ENCODE data around the gene USP4.

The USP4 gene

GRCh38 chr3:49371946-49372345, 32.1 kb upstream of the USP4 start:
- Histone ChIP-seq H4K20me1 (ENCODE audit: insufficient read depth, low read length) (peaks cover 10% of the 10 kb centered on the region), H3K36me3 (replicated peaks; ENCODE audit: insufficient read depth, low read length) (peaks cover 22% of the 10 kb centered on the region), H3K79me2 (ENCODE audit: low read length) (peaks cover 93% of the 10 kb centered on the region), H3K27ac (ENCODE audit: low read length) (no peak overlapping the region), H3K4me2 (ENCODE audit: low read depth, low read length) (no peak overlapping the region), H3K4me1 (ENCODE audit: low read length) (no peaks in the 10 kb centered on the region), H3F3A (ENCODE audit: insufficient read depth, low read length) (no peaks in the 10 kb centered on the region), H2AFZ (ENCODE audit: low read length) (no peak overlapping the region), H3K4me3 (ENCODE audit: low read length) (no peak overlapping the region), H3K9ac (ENCODE audit: low read length) (no peak overlapping the region), H3K27me3 (replicated peaks; ENCODE audit: insufficient read depth, low read length) (no peaks in the 10 kb centered on the region), H3K9me3 (replicated peaks; ENCODE audit: insufficient read depth, low read length) (no peaks in the 10 kb centered on the region), H3K9me2 (replicated peaks; ENCODE audit: insufficient read depth, low read length) (no peaks in the 10 kb centered on the region)
- no peak for TF ChIP-seq CTCF (IDR thresholded peaks at IDR 0.05; ENCODE audit: low read length)
- no peak for TF ChIP-seq EZH2 (optimal IDR thresholded peaks at IDR 0.05; ENCODE audit: low read depth, low read length)
- TF ChIP-seq EZH2phosphoT487 (IDR thresholded peaks at IDR 0.05; ENCODE audit: low read length): no peak
- no peak for DNase-seq

GRCh38 chr3:49370585-49371290, 30.9 kb upstream of the USP4 start:
- H3K27ac ChIP-seq (ENCODE audit: low read length): no peak overlapping the region
- H3K27me3 ChIP-seq (replicated peaks; ENCODE audit: insufficient read depth, low read length): no peaks in the 10 kb centered on the region
- no peak overlapping the region for H3K4me2 ChIP-seq (ENCODE audit: low read depth, low read length)
- DNase-seq: no peak
- no peak overlapping the region for H3K4me3 ChIP-seq (ENCODE audit: low read length)
- no peaks in the 10 kb centered on the region for H3K9me2 ChIP-seq (replicated peaks; ENCODE audit: insufficient read depth, low read length)
- H3F3A ChIP-seq (ENCODE audit: insufficient read depth, low read length): no peaks in the 10 kb centered on the region
- no peak for TF ChIP-seq EZH2phosphoT487 (IDR thresholded peaks at IDR 0.05; ENCODE audit: low read length)
- TF ChIP-seq EZH2 (optimal IDR thresholded peaks at IDR 0.05; ENCODE audit: low read depth, low read length): no peak
- TF ChIP-seq CTCF (IDR thresholded peaks at IDR 0.05; ENCODE audit: low read length): no peak
- peaks cover 93% of the 10 kb centered on the region for H3K79me2 ChIP-seq (ENCODE audit: low read length)
- H3K36me3 ChIP-seq (replicated peaks; ENCODE audit: insufficient read depth, low read length): peaks cover 22% of the 10 kb centered on the region
- peaks cover 10% of the 10 kb centered on the region for H4K20me1 ChIP-seq (ENCODE audit: insufficient read depth, low read length)
- H2AFZ ChIP-seq (ENCODE audit: low read length): no peak overlapping the region
- no peaks in the 10 kb centered on the region for H3K4me1 ChIP-seq (ENCODE audit: low read length)
- no peak overlapping the region for H3K9ac ChIP-seq (ENCODE audit: low read length)
- no peaks in the 10 kb centered on the region for H3K9me3 ChIP-seq (replicated peaks; ENCODE audit: insufficient read depth, low read length)

DNA sequence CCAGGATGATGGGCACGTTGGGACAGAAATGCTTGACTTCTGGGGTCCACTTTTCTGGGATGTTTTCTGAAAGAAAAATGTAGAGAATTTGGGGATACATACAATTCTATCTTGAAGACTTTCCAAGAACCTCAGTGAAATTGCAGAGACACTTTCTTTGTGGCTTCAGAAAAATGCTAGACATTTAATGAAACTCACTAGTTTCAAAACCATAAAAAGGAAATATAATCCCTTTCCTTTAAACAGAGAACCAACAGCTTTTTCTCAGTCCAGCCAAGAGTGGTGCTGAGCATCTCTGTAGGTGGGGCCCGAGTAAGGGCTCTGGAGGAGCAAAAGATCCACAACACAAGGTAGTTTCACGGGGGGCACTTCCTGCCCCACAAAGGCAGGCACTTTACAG, 22.7 kb upstream of the USP4 start:
- TF ChIP-seq EZH2phosphoT487 (IDR thresholded peaks at IDR 0.05; ENCODE audit: low read length) (no peak), EZH2 (optimal IDR thresholded peaks at IDR 0.05; ENCODE audit: low read depth, low read length) (no peak), CTCF (IDR thresholded peaks at IDR 0.05; ENCODE audit: low read length) (no peak)
- no peaks in the 10 kb centered on the region for H3K9me3 ChIP-seq (replicated peaks; ENCODE audit: insufficient read depth, low read length)
- H3K27ac ChIP-seq (ENCODE audit: low read length): no peak overlapping the region
- H3K4me1 ChIP-seq (ENCODE audit: low read length): peaks cover 7% of the 10 kb centered on the region
- H3K27me3 ChIP-seq (replicated peaks; ENCODE audit: insufficient read depth, low read length): no peaks in the 10 kb centered on the region
- H3K4me2 ChIP-seq (ENCODE audit: low read depth, low read length): no peak overlapping the region
- no peaks in the 10 kb centered on the region; the same call in 1 of the 2 replicates for H4K20me1 ChIP-seq (ENCODE audit: insufficient read depth, low read length)
- H3K36me3 ChIP-seq (replicated peaks; ENCODE audit: insufficient read depth, low read length): peaks cover 8% of the 10 kb centered on the region
- no peak overlapping the region for H3K9ac ChIP-seq (ENCODE audit: low read length)
- H3K9me2 ChIP-seq (replicated peaks; ENCODE audit: insufficient read depth, low read length): no peaks in the 10 kb centered on the region
- H3F3A ChIP-seq (ENCODE audit: insufficient read depth, low read length): peaks cover 19% of the 10 kb centered on the region; the same call in 1 of the 2 replicates
- H3K4me3 ChIP-seq (ENCODE audit: low read length): no peak overlapping the region
- no peak overlapping the region for H2AFZ ChIP-seq (ENCODE audit: low read length)
- DNase-seq: no peak
- peaks cover 44% of the 10 kb centered on the region for H3K79me2 ChIP-seq (ENCODE audit: low read length)
